ENCODE measurements around the gene GDF9. TPM values are rescaled to one million over a fixed set of nuclear protein-coding genes. Genes with fewer than 3 reads are reported as not detected.

GDF9 gene
- total and polyA plus RNA-seq, 10 of the 15 experiments (the other 5 are each of a cell fraction or from before 2014, with no cell fraction given), result 0.11 to 1.5 (median 0.34) TPM

- Histone ChIP-seq H3K9ac (ENCODE audit: control insufficient read depth, insufficient read depth, low read length) (no peak overlapping the region), H3K9me3 (replicated peaks; ENCODE audit: control insufficient read depth, insufficient read depth, low read length) (no peaks in the 10 kb centered on the region), H2AFZ (ENCODE audit: control insufficient read depth, low read depth, low read length) (no peak overlapping the region), H3K79me2 (ENCODE audit: control insufficient read depth, insufficient read depth, low read length) (no peaks in the 10 kb centered on the region), H3K27ac (ENCODE audit: control insufficient read depth, insufficient read depth) (no peak overlapping the region), H3K4me1 (ENCODE audit: control insufficient read depth, insufficient read depth, low read length) (no peaks in the 10 kb centered on the region), H4K20me1 (ENCODE audit: control insufficient read depth, insufficient read depth) (no peaks in the 10 kb centered on the region), H3K27me3 (replicated peaks in 1 of 2; ENCODE audit: control insufficient read depth in 2 of 2, insufficient read depth in 2 of 2, low read length in 1 of 2) (no peaks in the 10 kb centered on the region), H3K36me3 (ENCODE audit: control insufficient read depth in 2 of 2, insufficient read depth in 2 of 2, low read length in 1 of 2) (peaks cover 2 to 4% of the 10 kb centered on the region in 2 experiments), H3K4me3 (no peak overlapping the region), H3K4me2 (ENCODE audit: control insufficient read depth, insufficient read depth) (no peak overlapping the region)
- no TSS peak for BruUV-seq (replicated peaks)
- ChIA-PET CTCF (interaction anchor here (0.9 to 2.1 kb wide), 6 partner anchors 14 to 491 kb away, joined by 3 to 7 read pairs (median 3); partner anchors contain the start of gene SHROOM1), POLR2A (interaction anchor here (0.6 to 1.0 kb wide), 2 partner anchors 10 to 14 kb away, joined by 3 to 4 read pairs; no protein-coding TSS in a partner anchor), RAD21 (ENCODE audit: unreplicated experiment) (no interaction called here), SMC1A (ENCODE audit: uncharacterized antibody, unreplicated experiment) (interaction anchor here (1.2 to 2.1 kb wide), 3 partner anchors 10 to 19 kb away, joined by 4 to 7 read pairs (median 4); partner anchors contain the start of gene UQCRQ)
- 75% methylated on average over 2 of the region's 2 CpGs for WGBS (ENCODE audit: insufficient coverage, insufficient replicate concordance, low lambda C conversion rate, missing lambda C conversion rate)
- intact Hi-C loops (cut with micrococcal nuclease; ENCODE audit: unreplicated experiment) (no loop called here), in situ Hi-C loops (cut with MboI) (no loop called here)
- FAIRE-seq (no peak), DNase-seq (ENCODE audit: low read depth, low spot score) (no peak), ATAC-seq (no peak)
- TF ChIP-seq MAX (IDR thresholded peaks at IDR 0.05; ENCODE audit: low read depth, low read length) (no peak), ATF3 (IDR thresholded peaks at IDR 0.05; ENCODE audit: borderline replicate concordance, extremely low read depth, low read depth, low read length) (no peak), HDGF (IDR thresholded peaks at IDR 0.05) (no peak), CHD4 (IDR thresholded peaks at IDR 0.05) (no peak), NFYA (IDR thresholded peaks at IDR 0.05; ENCODE audit: borderline replicate concordance, low read depth, low read length) (no peak), CREB1 (IDR thresholded peaks at IDR 0.05; ENCODE audit: low read depth) (no peak), ZNF622 (IDR thresholded peaks at IDR 0.05) (no peak), TCF3 (IDR thresholded peaks at IDR 0.05; ENCODE audit: borderline replicate concordance, insufficient read depth, low read depth, low read length) (no peak), IKZF2 (IDR thresholded peaks at IDR 0.05) (no peak), PAX8 (IDR thresholded peaks at IDR 0.05) (no peak), USF2 (IDR thresholded peaks at IDR 0.05; ENCODE audit: borderline replicate concordance, low read depth, low read length) (no peak), ZNF592 (IDR thresholded peaks at IDR 0.05) (no peak), RBBP5 (conservative IDR thresholded peaks at IDR 0.05) (no peak), ATF2 (IDR thresholded peaks at IDR 0.05; ENCODE audit: low read length) (no peak)
These were observed 11.2 kb upstream of the GDF9 start for GRCh38 chr5:132877466-132877865.

All from GM12878 (cell line).